Vagina (tissue), 2 donors: ENCODE results near the gene SMIM28. TPM values are rescaled to one million over a fixed set of nuclear protein-coding genes. Genes with fewer than 3 reads are reported as not detected.

Experiments
- DNase-seq, 2 donors: peaks; one replicate each; pipeline ENCODE4 v3.0.0-alpha.2; 2017; ENCODE audit errors: extremely low spot score in 2 of 2
- H3K27ac ChIP-seq: fragments of 200-600 bp; sonication (generic); one replicate; pipeline ENCODE4 v1.5.1; 2019
- H3K27me3 ChIP-seq: fragments of 200-600 bp; sonication (generic); one replicate; pipeline ENCODE4 v1.5.1; 2019
- H3K36me3 ChIP-seq, 2 donors: fragments of 200-600 bp; sonication (generic); one replicate each; pipeline ENCODE4 v1.5.1; 2017 to 2019
- H3K4me1 ChIP-seq: fragments of 200-600 bp; sonication (generic); one replicate; pipeline ENCODE4 v1.5.1; 2019
- H3K4me3 ChIP-seq, 2 donors: fragments of 200-600 bp; sonication (generic); 1 replicate in 1 of 2; 2 replicates in 1 of 2; pipeline ENCODE4 v1.5.1; 2016 to 2019
- H3K9me3 ChIP-seq: fragments of 200-600 bp; sonication (generic); one replicate; pipeline ENCODE4 v1.5.1; 2019
- CTCF ChIP-seq, 3 experiments: fragments of 450-650 bp in 2 of 3; fragments of 200-600 bp in 1 of 3; sonication (generic) in 1 of 3; IDR thresholded peaks; one replicate each; pipeline ENCODE4 v1.5.1; 2017 to 2019; ENCODE audit warnings: antibody characterized with exemption in 3 of 3, mild to moderate bottlenecking in 2 of 3, moderate library complexity in 2 of 3
- POLR2A ChIP-seq, 2 donors: fragments of 450-650 bp; IDR thresholded peaks; one replicate each; pipeline ENCODE4 v1.6.1; 2017; ENCODE audit warnings: antibody characterized with exemption in 2 of 2, mild to moderate bottlenecking in 2 of 2, moderate library complexity in 2 of 2
- POLR2AphosphoS5 ChIP-seq, 2 donors: sonication (generic); formaldehyde crosslinking; IDR thresholded peaks; one replicate each; pipeline ENCODE4 v1.9.0; 2017; ENCODE audit warnings: antibody characterized with exemption in 2 of 2, mild to moderate bottlenecking in 2 of 2, low read depth in 1 of 2; ENCODE audit not compliant: insufficient read depth in 1 of 2
- intact Hi-C: fragments of 100-400 bp; cut with DNase I; formaldehyde crosslinking; loops from one replicate; pipeline ENCODE4 v1.15.1; 2023
- total RNA-seq: library from RNA; depleted of rRNA; stranded (reverse); fragments of >200 nt; gene quantifications from one replicate; pipeline ENCODE4 v1.2.3, GENCODE V29; 2016

Gene SMIM28
- total RNA-seq, 1 donor from 2014 or later = not detected

- DNase-seq = no peak
- Histone ChIP-seq H3K4me1 (peaks cover 40% of the 10 kb centered on the region), H3K4me3 (no peak overlapping the region), H3K9me3 (no peaks in the 10 kb centered on the region), H3K27ac (peak overlapping the region; percentile 24), H3K27me3 (no peaks in the 10 kb centered on the region), H3K36me3 (peaks cover 0 to 62% of the 10 kb centered on the region in 2 donors)
- peak in 1 of 2 donors; percentile 50 for TF ChIP-seq POLR2AphosphoS5 (IDR thresholded peaks at IDR 0.05; ENCODE audit: insufficient read depth in 1 of 2, low read depth in 1 of 2)
- TF ChIP-seq POLR2A (IDR thresholded peaks at IDR 0.05) = no peak
- intact Hi-C loops = no loop called here
Measured at GRCh38 chr6:138410048-138410735, 32.5 kb downstream of the SMIM28 start.

GRCh38 chr6:138410972-138411880 is 33.5 kb downstream of the SMIM28 start:
- Histone ChIP-seq H3K36me3 (peaks cover 0 to 61% of the 10 kb centered on the region in 2 donors), H3K9me3 (no peaks in the 10 kb centered on the region), H3K4me1 (peaks cover 29% of the 10 kb centered on the region), H3K4me3 (no peak overlapping the region), H3K27ac (peak overlapping the region; percentile 17), H3K27me3 (no peaks in the 10 kb centered on the region)
- no peak for DNase-seq
- TF ChIP-seq POLR2A (IDR thresholded peaks at IDR 0.05) = no peak
- peak in 1 of 2 donors; percentile 27 for TF ChIP-seq POLR2AphosphoS5 (IDR thresholded peaks at IDR 0.05; ENCODE audit: insufficient read depth in 1 of 2, low read depth in 1 of 2)
- TF ChIP-seq CTCF (IDR thresholded peaks at IDR 0.05) = no peak
- intact Hi-C loops = no loop called here

- Histone ChIP-seq H3K27ac (no peak overlapping the region), H3K27me3 (no peaks in the 10 kb centered on the region), H3K4me3 (no peak overlapping the region), H3K4me1 (peaks cover 12% of the 10 kb centered on the region), H3K9me3 (no peaks in the 10 kb centered on the region), H3K36me3 (peaks cover 0 to 31% of the 10 kb centered on the region in 2 donors)
- TF ChIP-seq POLR2AphosphoS5 (IDR thresholded peaks at IDR 0.05; ENCODE audit: insufficient read depth in 1 of 2, low read depth in 1 of 2) = no peak
- no peak for TF ChIP-seq CTCF (IDR thresholded peaks at IDR 0.05)
- TF ChIP-seq POLR2A (IDR thresholded peaks at IDR 0.05) = no peak
- DNase-seq = no peak
- intact Hi-C loops = no loop called here
Measured at GRCh38 chr6:138415125-138415524, 37.4 kb downstream of the SMIM28 start.

- Histone ChIP-seq H3K4me1 (peaks cover 5% of the 10 kb centered on the region), H3K36me3 (peaks cover 0 to 31% of the 10 kb centered on the region in 2 donors), H3K4me3 (no peak overlapping the region), H3K27ac (no peak overlapping the region), H3K27me3 (no peaks in the 10 kb centered on the region), H3K9me3 (no peaks in the 10 kb centered on the region)
- DNase-seq = no peak
- intact Hi-C loops = no loop called here
- TF ChIP-seq POLR2A (IDR thresholded peaks at IDR 0.05) (no peak), POLR2AphosphoS5 (IDR thresholded peaks at IDR 0.05; ENCODE audit: insufficient read depth in 1 of 2, low read depth in 1 of 2) (no peak), CTCF (IDR thresholded peaks at IDR 0.05) (no peak)
Measured at GRCh38 chr6:138416206-138416605, 38.5 kb downstream of the SMIM28 start.

GRCh38 chr6:138417493-138418117 is 39.9 kb downstream of the SMIM28 start:
- Histone ChIP-seq H3K27ac (no peak overlapping the region), H3K27me3 (no peaks in the 10 kb centered on the region), H3K4me3 (no peak overlapping the region), H3K4me1 (no peaks in the 10 kb centered on the region), H3K36me3 (peaks cover 0 to 23% of the 10 kb centered on the region in 2 donors), H3K9me3 (no peaks in the 10 kb centered on the region)
- no peak for TF ChIP-seq POLR2A (IDR thresholded peaks at IDR 0.05)
- TF ChIP-seq POLR2AphosphoS5 (IDR thresholded peaks at IDR 0.05; ENCODE audit: insufficient read depth in 1 of 2, low read depth in 1 of 2) = no peak
- TF ChIP-seq CTCF (IDR thresholded peaks at IDR 0.05) = no peak
- intact Hi-C loops = no loop called here
- no peak for DNase-seq
